Stimulated activated CD4-positive, alpha-beta T cell treated with anti-CD3 and anti-CD28 coated beads, TNF-alpha, amount 100 ng/mL, for 48 hours (primary cell): ENCODE data around the gene PRKAR1B.
"Not testable (repeated sequence)": the region's sequence is repeated elsewhere in the genome, so short reads cannot be mapped to it uniquely, and the experiment has no call there.

Source experiments
- DNase-seq, 3 donors: peaks; one replicate each; pipeline ENCODE4 v3.0.0-alpha.2; 2020; ENCODE audit warnings: low read depth in 3 of 3

PRKAR1B gene

GRCh38 chr7:621572-622285 is 105.4 kb downstream of the PRKAR1B start:
- no peak for DNase-seq

DNA sequence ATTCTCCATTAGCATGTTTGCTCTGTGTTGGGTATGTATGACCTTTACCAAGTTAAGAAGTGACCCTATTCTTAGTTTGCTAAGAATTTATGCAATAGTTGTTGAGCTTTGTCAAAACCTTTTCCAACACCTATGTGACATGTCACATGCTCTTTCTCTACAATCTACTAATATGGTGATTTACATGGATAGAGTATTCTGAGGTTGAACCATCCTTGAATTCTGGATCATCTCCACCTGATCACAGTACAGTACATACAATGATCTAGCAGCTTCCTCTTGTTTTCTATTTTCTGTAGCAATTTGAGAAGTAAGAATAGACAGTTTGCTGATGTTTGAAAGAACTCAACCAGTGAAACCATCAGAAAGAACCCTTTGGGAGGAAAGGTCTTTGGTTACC is 106.2 kb downstream of the PRKAR1B start:
- no peak for DNase-seq

- no peak for DNase-seq
Observed at GRCh38 chr7:620056-620455, 107.0 kb downstream of the PRKAR1B start.

DNA sequence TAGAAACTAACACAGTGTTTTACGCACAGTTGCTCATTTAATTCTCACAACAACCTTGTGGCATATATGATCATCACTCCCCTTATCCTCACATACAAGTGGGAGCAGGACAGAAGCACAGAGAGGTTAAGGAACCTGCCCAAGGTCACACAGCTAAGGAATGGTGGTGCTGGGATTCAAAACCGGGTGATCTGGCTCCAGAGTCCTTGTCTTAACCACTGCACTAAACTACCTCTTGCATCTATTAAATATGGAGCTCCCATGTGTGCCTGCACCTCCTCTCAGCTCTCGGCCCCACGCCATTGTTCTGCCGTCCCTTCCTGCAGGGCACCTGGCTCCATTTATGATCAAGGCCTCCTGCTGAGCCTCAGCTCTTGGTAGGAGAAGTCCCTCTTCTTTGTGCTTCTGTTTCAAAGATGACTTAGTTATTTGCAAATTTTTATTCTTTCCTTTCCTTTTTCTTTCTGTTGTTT is 107.7 kb downstream of the PRKAR1B start:
- no peak for DNase-seq

GRCh38 chr7:618539-619367 is 108.3 kb downstream of the PRKAR1B start:
- no peak for DNase-seq

- no peak for DNase-seq
Observed at GRCh38 chr7:617614-618538, 109.2 kb downstream of the PRKAR1B start.

- DNase-seq: no peak
Observed at GRCh38 chr7:613442-614140, 113.5 kb downstream of the PRKAR1B start.

DNA sequence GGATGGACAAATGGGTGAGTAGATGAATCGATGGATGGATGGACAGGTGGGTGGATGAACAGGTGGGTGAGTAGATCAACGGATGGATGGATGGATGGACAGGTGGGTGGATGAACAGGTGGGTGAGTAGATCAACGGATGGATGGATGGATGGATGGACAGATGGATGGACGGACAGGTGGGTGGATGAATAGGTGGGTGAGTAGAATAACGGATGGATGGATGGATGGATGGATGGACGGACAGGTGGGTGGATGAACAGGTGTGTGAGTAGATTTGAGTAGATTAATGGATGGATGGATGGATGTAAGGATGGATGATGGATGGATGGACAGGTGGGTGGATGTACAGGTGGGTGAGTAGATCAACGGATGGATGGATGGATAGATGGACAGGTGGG is 115.2 kb downstream of the PRKAR1B start:
- DNase-seq: not testable (repeated sequence)

GRCh38 chr7:611281-611810 is 115.7 kb downstream of the PRKAR1B start:
- DNase-seq: no peak

GRCh38 chr7:610531-611280 is 116.4 kb downstream of the PRKAR1B start:
- DNase-seq: no peak

GRCh38 chr7:610141-610530 is 116.9 kb downstream of the PRKAR1B start:
- no peak for DNase-seq

DNA sequence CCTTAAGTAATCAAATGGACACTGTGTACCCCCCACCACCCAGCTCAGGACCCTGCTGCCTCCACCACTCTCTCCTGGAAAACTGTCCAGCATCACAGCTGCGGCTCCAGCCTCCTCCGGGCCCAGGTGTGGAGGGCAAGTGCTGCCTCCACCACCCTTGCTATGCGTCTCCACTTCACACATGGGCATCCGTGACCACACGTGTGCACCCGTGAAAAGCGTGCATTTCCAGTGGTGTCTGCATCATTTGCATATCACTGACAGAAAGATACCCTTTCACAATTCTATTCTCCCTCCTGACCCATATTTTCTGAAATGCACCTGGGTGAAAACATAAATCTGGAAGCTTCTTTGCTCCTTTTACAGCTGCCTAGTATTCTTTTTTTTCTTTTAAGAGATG is 117.7 kb downstream of the PRKAR1B start:
- no peak for DNase-seq

DNA sequence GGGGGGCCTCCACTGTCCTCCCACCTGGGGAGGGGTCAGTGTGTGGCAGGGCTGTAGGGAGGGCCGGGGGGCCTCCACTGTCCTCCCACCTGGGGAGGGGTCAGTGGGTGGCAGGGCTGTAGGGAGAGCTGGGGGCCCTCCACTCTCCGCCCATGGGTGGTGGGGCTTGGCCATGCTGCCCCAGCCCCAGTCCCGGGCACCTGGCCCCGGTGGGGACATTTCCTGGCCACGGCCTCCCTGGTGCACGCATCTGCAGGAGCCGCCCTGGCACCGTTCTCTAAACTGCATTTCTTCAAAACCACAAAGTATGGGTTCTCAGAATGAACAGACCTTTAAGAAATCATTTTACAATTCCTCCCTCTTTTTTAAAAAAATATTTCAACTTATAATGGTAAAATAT is 118.1 kb downstream of the PRKAR1B start:
- no peak for DNase-seq

DNA sequence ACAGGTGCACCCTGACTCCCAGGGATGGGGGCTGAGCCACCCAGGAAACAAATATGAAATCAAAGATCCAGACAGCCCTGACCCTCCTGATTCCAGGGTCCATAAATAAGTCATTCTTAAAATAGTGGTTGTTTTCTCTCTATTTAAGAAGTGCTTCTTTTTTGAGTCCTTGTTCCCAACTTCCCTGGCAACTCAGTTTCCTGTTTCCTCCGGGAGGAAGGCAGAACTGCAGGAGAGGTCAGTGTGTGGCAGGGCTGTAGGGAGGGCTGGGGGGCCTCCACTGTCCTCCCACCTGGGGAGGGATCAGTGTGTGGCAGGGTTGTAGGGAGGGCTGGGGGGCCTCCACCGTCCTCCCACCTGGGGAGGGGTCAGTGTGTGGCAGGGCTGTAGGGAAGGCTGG is 118.7 kb downstream of the PRKAR1B start:
- no peak for DNase-seq

DNA sequence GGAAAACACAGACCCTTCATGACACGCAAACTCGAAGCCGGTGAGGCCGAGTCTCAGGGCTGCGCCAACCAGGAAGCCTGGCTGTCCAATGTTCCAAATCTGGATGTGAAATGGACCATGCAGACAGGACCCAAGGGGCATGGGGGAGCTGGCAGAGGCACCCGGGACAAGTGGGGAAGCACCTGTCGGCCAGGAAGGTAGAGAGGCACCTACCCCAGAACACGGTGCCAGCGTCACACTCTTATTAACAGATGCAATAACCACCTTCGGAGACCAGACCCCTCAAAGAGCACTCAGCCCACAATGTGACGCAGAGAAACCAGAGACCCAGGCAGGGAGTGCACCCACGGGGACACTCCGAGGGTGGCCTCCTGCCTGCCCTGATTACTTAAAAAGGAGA is 119.1 kb downstream of the PRKAR1B start:
- no peak for DNase-seq

DNA sequence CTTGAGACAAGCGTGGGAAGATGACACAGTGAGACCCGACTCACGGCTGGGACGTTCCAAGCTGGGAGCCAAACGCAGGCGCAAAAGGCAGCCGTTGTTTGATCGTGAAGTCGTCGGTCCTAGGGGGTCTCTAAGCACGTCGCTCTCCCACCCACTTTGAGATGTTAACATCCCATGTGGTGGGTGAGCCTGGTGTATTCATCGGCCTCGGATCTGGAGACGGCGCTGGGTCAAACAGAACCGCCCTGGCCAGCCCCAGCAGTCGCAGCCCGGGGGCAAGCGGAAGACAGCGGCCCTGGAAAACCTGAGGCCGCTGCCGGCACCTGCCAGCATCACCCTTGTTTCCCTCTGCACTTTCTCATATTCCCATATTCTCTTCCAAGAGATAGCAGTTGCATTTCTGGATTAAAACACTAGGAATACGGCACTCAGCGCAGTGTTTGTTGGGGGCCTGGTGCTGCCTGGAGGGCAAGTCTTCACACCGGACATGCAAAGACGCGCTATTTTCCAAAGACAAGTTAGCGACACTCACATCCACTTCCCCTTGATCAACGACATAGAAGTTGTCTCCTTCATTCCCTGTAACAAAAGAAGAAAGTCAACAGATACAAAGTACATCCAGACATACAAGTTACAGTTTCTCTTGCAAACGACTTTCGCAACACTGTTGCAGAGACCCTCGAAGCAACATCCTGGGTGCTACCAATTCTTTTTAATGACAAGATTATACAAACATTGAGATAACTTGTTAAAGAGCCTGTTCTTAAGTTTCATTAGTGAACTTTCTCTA is 121.2 kb downstream of the PRKAR1B start:
- DNase-seq: no peak

DNA sequence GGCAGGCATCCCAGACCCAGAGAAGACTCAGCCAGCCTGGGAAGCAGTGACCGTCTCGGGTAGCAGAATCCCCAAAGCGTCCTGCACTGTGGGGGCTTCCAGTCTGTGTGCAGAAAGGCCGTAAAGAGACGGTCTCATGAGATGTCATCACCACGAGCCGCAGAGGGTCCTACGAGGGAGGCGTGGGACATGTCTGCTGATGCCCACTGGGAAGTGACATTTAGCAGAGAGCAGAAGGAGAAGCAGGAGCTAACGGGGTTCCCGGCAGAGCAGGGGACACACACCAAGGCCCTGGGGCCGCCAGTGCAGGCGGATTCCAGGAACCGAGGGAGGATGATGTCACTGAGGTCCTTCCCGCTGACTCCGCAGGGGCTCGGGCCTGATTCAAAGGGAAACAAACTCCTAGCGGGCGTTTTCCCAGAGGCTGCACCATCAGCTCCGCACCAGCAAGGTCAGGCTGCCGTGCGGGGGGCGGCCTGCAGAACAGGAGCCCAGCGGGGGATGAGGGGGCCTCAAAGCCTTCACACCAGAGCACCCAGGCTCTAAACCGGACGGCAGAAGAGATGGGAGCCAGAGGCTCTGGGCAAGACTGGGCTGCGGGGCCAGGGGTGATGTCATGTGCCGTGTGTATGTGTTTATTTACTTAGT is 122.1 kb downstream of the PRKAR1B start:
- DNase-seq: no peak

DNA sequence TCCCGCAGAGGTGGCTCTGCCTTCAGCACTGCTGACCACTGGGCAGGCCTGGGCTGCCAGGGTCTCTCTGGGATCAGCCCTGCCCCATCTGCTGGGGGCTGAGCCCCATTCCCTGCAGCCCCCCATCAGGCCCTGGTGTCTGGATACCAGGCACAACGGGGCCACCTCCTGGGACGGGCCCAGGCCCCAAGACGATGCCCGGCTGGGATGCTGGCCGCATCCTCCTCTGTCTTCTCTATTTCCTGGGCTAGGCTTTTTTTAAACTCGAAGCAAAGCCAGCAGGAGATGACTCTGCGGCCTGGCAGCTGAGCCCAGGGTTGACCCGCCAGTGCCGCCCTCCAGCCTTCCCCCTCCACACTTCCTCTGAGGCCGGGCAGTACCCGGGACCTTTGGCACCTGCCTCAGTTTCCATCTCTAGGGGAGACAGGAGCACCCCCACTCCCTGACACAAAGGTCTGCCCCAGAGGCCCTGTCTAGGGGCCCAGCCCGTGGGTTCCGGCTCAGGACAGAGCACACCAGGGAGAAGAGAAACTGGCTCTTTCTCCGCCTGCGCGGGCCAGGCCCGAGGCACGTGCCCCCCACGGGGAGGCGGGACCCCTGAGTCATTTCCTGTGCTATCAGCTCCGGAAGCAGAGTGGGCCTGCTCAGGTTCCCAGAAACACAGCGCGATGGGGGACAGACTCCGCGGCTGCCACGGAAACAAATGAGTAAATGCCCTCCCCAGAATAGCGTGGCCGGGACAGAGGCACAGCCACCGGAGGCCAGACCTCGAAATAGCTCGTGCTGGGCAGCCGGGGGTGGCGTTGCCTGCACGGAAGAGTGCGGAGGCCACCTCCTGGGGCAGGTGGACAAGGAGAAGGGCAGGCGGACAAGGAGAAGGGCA is 122.8 kb downstream of the PRKAR1B start:
- peak; percentile 85 to 93 (median 91) for DNase-seq
